ENCODE measurements around the gene CEACAM1.
"Not testable (repeated sequence)": the region's sequence is repeated elsewhere in the genome, so short reads cannot be mapped to it uniquely, and the experiment has no call there.

The CEACAM1 gene

GRCh38 chr19:42560731-42561130, 32.5 kb upstream of the CEACAM1 start:
- no peaks in the 10 kb centered on the region for H3K36me3 ChIP-seq (ENCODE audit: control insufficient read depth, insufficient read depth, low read length)
- no peak for TF ChIP-seq CTCF (IDR thresholded peaks at IDR 0.05; ENCODE audit: insufficient read depth, low read length, poor library complexity, severe bottlenecking)
- no peak for DNase-seq (ENCODE audit: extremely low read depth, insufficient read length)
- H3K4me3 ChIP-seq (replicated peaks; ENCODE audit: low read depth, low read length): no peak overlapping the region
- H3K27me3 ChIP-seq (replicated peaks; ENCODE audit: control insufficient read depth, insufficient read depth, low read length): no peaks in the 10 kb centered on the region; the same call in 1 of the 2 replicates

GRCh38 chr19:42558450-42559150, 30.3 kb upstream of the CEACAM1 start:
- DNase-seq (ENCODE audit: extremely low read depth, insufficient read length): no peak
- no peaks in the 10 kb centered on the region for H3K36me3 ChIP-seq (ENCODE audit: control insufficient read depth, insufficient read depth, low read length)
- H3K27me3 ChIP-seq (replicated peaks; ENCODE audit: control insufficient read depth, insufficient read depth, low read length): no peaks in the 10 kb centered on the region; the same call in 1 of the 2 replicates
- no peak for TF ChIP-seq CTCF (IDR thresholded peaks at IDR 0.05; ENCODE audit: insufficient read depth, low read length, poor library complexity, severe bottlenecking)
- no peak overlapping the region for H3K4me3 ChIP-seq (replicated peaks; ENCODE audit: low read depth, low read length)

GRCh38 chr19:42557386-42557871, 29.1 kb upstream of the CEACAM1 start:
- H3K36me3 ChIP-seq (ENCODE audit: control insufficient read depth, insufficient read depth, low read length); DNase-seq (ENCODE audit: extremely low read depth, insufficient read length); H3K27me3 ChIP-seq (replicated peaks; ENCODE audit: control insufficient read depth, insufficient read depth, low read length); H3K4me3 ChIP-seq (replicated peaks; ENCODE audit: low read depth, low read length): not testable (repeated sequence)

GRCh38 chr19:42555801-42556200, 27.5 kb upstream of the CEACAM1 start:
- no peak for TF ChIP-seq CTCF (IDR thresholded peaks at IDR 0.05; ENCODE audit: insufficient read depth, low read length, poor library complexity, severe bottlenecking)
- DNase-seq (ENCODE audit: extremely low read depth, insufficient read length): no peak
- Histone ChIP-seq H3K27me3 (replicated peaks; ENCODE audit: control insufficient read depth, insufficient read depth, low read length) (no peaks in the 10 kb centered on the region; the same call in 1 of the 2 replicates), H3K4me3 (replicated peaks; ENCODE audit: low read depth, low read length) (no peak overlapping the region), H3K36me3 (ENCODE audit: control insufficient read depth, insufficient read depth, low read length) (no peaks in the 10 kb centered on the region)

- DNase-seq (ENCODE audit: extremely low read depth, insufficient read length): no peak
- H3K4me3 ChIP-seq (replicated peaks; ENCODE audit: low read depth, low read length): no peak overlapping the region
- no peaks in the 10 kb centered on the region for H3K36me3 ChIP-seq (ENCODE audit: control insufficient read depth, insufficient read depth, low read length)
- no peaks in the 10 kb centered on the region; the same call in 1 of the 2 replicates for H3K27me3 ChIP-seq (replicated peaks; ENCODE audit: control insufficient read depth, insufficient read depth, low read length)
- TF ChIP-seq CTCF (IDR thresholded peaks at IDR 0.05; ENCODE audit: insufficient read depth, low read length, poor library complexity, severe bottlenecking): no peak
Measured at GRCh38 chr19:42555317-42555716, 27.0 kb upstream of the CEACAM1 start.

- Histone ChIP-seq H3K36me3 (ENCODE audit: control insufficient read depth, insufficient read depth, low read length) (no peaks in the 10 kb centered on the region), H3K4me3 (replicated peaks; ENCODE audit: low read depth, low read length) (no peak overlapping the region), H3K27me3 (replicated peaks; ENCODE audit: control insufficient read depth, insufficient read depth, low read length) (no peaks in the 10 kb centered on the region)
- TF ChIP-seq CTCF (IDR thresholded peaks at IDR 0.05; ENCODE audit: insufficient read depth, low read length, poor library complexity, severe bottlenecking): no peak
- DNase-seq (ENCODE audit: extremely low read depth, insufficient read length): no peak
Measured at GRCh38 chr19:42554046-42554575, 25.8 kb upstream of the CEACAM1 start.
